ENCODE results near the gene ACOX3.
"Not testable (repeated sequence)": the region's sequence is repeated elsewhere in the genome, so short reads cannot be mapped to it uniquely, and the experiment has no call there.

The ACOX3 gene

GRCh38 chr4:8406887-8407286 is 33.6 kb downstream of the ACOX3 start:
- TF ChIP-seq CTCF (IDR thresholded peaks at IDR 0.05; ENCODE audit: insufficient read depth, missing control alignments), result peak; percentile 16
- not testable (repeated sequence) for FAIRE-seq; DNase-seq (ENCODE audit: insufficient read length, low spot score)

GRCh38 chr4:8405516-8405875 is 35.0 kb downstream of the ACOX3 start:
- DNase-seq (ENCODE audit: insufficient read length, low spot score), result no peak
- no peak for TF ChIP-seq CTCF (IDR thresholded peaks at IDR 0.05; ENCODE audit: insufficient read depth, missing control alignments)
- no peak for FAIRE-seq

- DNase-seq (ENCODE audit: insufficient read length, low spot score), result no peak
- no peak for TF ChIP-seq CTCF (IDR thresholded peaks at IDR 0.05; ENCODE audit: insufficient read depth, missing control alignments)
- no peak for FAIRE-seq
Observed at GRCh38 chr4:8404791-8405515, 35.6 kb downstream of the ACOX3 start.

- DNase-seq (ENCODE audit: insufficient read length, low spot score) (no peak), FAIRE-seq (no peak)
- TF ChIP-seq CTCF (IDR thresholded peaks at IDR 0.05; ENCODE audit: insufficient read depth, missing control alignments), result no peak
Observed at GRCh38 chr4:8403976-8404375, 36.5 kb downstream of the ACOX3 start.

GRCh38 chr4:8403173-8403753 is 37.3 kb downstream of the ACOX3 start:
- DNase-seq (ENCODE audit: insufficient read length, low spot score), result peak; percentile 89
- FAIRE-seq, result no peak
- TF ChIP-seq CTCF (IDR thresholded peaks at IDR 0.05; ENCODE audit: insufficient read depth, missing control alignments), result peak; percentile 88

- no peak for DNase-seq (ENCODE audit: insufficient read length, low spot score)
Observed at GRCh38 chr4:8402640-8403039, 37.9 kb downstream of the ACOX3 start.

More at GRCh38 chr4:8402640-8403039, 37.9 kb downstream of the ACOX3 start:
- no peak for TF ChIP-seq CTCF (IDR thresholded peaks at IDR 0.05; ENCODE audit: insufficient read depth, missing control alignments)
- FAIRE-seq, result no peak

Data from D721Med (cell line).